ENCODE results near the gene CHKB.

Gene CHKB

DNA sequence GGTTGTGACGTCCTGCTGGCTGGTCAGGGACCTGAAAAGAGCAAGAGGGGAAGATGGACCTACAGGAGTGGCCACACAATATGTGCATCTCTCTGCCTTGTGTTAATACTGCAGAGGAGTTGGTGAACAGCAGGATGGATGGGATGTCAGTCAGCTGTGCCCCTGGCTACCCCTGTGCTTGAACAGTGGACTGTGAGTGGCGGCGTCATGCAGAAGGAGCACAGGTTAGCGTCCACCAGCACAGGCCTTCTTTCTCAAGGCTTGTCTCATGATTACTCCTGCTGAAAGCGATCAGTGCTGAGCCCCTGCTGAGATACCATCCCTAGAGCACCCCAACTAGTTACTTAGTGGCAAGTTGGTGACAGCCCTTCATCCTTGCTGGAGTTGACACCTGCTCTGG lies 3.8 kb upstream of the CHKB start:
- TF ChIP-seq ZNF274 (IDR thresholded peaks at IDR 0.05; ENCODE audit: low read depth, low read length) (no peak), YY1 (IDR thresholded peaks at IDR 0.05; ENCODE audit: insufficient read depth, insufficient read length) (no peak), SUZ12 (IDR thresholded peaks at IDR 0.05; ENCODE audit: extremely low read depth, insufficient read depth, insufficient read length) (no peak)

DNA sequence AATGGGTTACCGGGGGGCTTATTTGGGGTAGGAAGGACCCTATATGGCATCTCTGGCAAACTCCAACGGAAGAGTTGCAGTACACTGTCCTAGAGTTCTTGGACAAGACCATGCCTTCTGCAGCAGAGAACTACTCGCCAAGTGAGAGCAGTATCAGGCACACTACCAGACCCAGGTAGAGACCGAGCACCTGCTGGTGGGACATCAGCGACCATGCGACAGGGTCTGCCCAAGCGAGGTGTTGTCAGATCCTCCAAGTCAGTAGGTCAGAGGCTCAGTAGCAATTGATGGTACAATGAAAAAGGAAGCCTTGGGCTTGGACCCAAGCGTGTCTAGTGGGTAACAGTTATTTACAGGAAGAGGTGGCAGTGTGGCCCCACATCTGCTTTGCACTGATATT lies 3.1 kb upstream of the CHKB start:
- peaks cover 11% of the 10 kb centered on the region for H3K36me3 ChIP-seq (ENCODE audit: insufficient read depth, insufficient read length, low read length)
- no peaks in the 10 kb centered on the region for H3K9me3 ChIP-seq (ENCODE audit: insufficient read depth, low read length)
- H3K4me3 ChIP-seq (ENCODE audit: insufficient read length, low read depth) = no peak overlapping the region
- no peak overlapping the region for H3K9ac ChIP-seq (ENCODE audit: insufficient read length, low read depth)
- H3K4me1 ChIP-seq (ENCODE audit: insufficient read depth, insufficient read length) = no peaks in the 10 kb centered on the region
- H3K27me3 ChIP-seq (ENCODE audit: insufficient read depth, insufficient read length) = no peaks in the 10 kb centered on the region
- DNase-seq (ENCODE audit: low read depth, low spot score) = no peak
- no peak for TF ChIP-seq YY1 (IDR thresholded peaks at IDR 0.05; ENCODE audit: insufficient read depth, insufficient read length)
- no peak for TF ChIP-seq ZNF274 (IDR thresholded peaks at IDR 0.05; ENCODE audit: low read depth, low read length)
- no peak for TF ChIP-seq SUZ12 (IDR thresholded peaks at IDR 0.05; ENCODE audit: extremely low read depth, insufficient read depth, insufficient read length)

More for the DNA sequence above, 3.8 kb upstream of the CHKB start:
- Histone ChIP-seq H3K27me3 (ENCODE audit: insufficient read depth, insufficient read length) (no peaks in the 10 kb centered on the region), H3K9ac (ENCODE audit: insufficient read length, low read depth) (no peak overlapping the region), H3K36me3 (ENCODE audit: insufficient read depth, insufficient read length, low read length) (peaks cover 7% of the 10 kb centered on the region), H3K9me3 (ENCODE audit: insufficient read depth, low read length) (no peaks in the 10 kb centered on the region), H3K4me3 (ENCODE audit: insufficient read length, low read depth) (no peak overlapping the region), H3K4me1 (ENCODE audit: insufficient read depth, insufficient read length) (no peaks in the 10 kb centered on the region)
- no peak for DNase-seq (ENCODE audit: low read depth, low spot score)

DNA sequence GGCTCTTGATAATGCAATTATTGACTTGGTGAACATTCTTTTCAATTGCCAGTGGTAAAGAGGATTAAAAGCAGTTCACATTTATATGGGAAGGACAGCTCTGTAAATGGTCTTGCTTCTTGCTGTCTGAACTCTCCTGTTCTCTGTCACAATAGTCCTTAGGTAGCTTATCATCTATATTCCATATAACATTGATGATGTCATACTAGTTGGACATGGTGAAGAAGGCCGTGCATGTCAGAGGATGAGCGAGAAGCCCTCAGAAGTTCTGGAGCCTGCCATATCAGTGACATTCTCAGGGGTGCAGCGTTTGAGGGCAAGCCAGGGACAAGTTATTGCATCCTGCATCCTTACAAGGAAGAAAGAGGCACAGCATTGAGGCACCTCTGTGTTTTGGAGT lies 2.6 kb upstream of the CHKB start:
- TF ChIP-seq SUZ12 (IDR thresholded peaks at IDR 0.05; ENCODE audit: extremely low read depth, insufficient read depth, insufficient read length) = no peak
- TF ChIP-seq ZNF274 (IDR thresholded peaks at IDR 0.05; ENCODE audit: low read depth, low read length) = no peak
- TF ChIP-seq YY1 (IDR thresholded peaks at IDR 0.05; ENCODE audit: insufficient read depth, insufficient read length) = no peak
- Histone ChIP-seq H3K9ac (ENCODE audit: insufficient read length, low read depth) (no peak overlapping the region), H3K27me3 (ENCODE audit: insufficient read depth, insufficient read length) (no peaks in the 10 kb centered on the region), H3K4me3 (ENCODE audit: insufficient read length, low read depth) (no peak overlapping the region), H3K9me3 (ENCODE audit: insufficient read depth, low read length) (no peaks in the 10 kb centered on the region), H3K36me3 (ENCODE audit: insufficient read depth, insufficient read length, low read length) (peaks cover 14% of the 10 kb centered on the region), H3K4me1 (ENCODE audit: insufficient read depth, insufficient read length) (peaks cover 3% of the 10 kb centered on the region)
- no peak for DNase-seq (ENCODE audit: low read depth, low spot score)

DNA sequence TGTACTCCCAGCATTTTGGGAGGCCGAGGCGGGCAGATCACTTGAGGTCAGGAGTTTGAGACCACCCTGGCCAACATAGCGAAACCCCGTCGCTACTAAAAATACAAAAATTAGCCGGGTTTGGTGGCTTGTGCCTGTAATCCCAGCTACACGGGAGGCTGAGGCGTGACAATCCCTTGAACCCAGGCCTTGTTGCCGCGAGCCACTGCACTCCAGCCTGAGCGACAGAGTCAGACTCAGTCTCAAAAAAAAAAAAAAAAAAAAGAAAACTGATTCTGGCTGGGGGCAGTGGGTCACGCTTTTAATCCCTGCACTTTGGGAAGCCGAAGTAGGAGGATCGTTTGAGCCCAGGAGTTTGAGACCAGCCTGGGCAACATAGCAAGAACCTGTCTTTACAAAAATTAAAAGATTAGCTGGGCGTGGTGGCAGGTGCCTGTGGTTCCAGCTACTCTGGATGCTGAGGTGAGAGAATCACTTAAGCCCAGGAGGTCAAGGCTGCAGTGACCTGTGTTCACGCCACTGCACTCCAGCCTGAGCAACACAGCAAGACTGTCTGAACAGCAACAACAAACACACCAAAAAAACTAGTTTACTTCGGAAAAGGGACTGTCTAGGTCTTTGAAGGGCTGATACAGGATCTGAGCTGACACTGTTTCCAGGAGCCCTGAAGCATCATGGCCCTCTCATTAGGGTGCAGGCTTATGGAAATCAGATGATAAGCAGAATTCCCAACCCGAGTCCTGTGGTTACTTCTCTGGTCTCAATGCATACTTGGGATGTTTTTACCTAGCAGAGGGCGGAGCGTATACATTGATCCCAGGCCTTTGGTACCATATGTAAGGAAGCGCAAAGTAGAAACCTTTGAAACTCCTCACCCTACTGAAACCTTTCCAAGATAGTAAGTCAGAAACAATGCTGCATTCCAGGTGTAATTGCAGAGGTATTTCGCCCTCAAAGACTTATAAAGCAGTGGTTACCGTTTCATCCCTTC lies 1.8 kb upstream of the CHKB start:
- H3K36me3 ChIP-seq (ENCODE audit: insufficient read depth, insufficient read length, low read length) = peaks cover 23% of the 10 kb centered on the region
- H3K9ac ChIP-seq (ENCODE audit: insufficient read length, low read depth) = peak overlapping the region; percentile 95
- no peaks in the 10 kb centered on the region for H3K27me3 ChIP-seq (ENCODE audit: insufficient read depth, insufficient read length)
- H3K4me1 ChIP-seq (ENCODE audit: insufficient read depth, insufficient read length) = peaks cover 4% of the 10 kb centered on the region
- DNase-seq (ENCODE audit: low read depth, low spot score) = no peak
- TF ChIP-seq YY1 (IDR thresholded peaks at IDR 0.05; ENCODE audit: insufficient read depth, insufficient read length) = no peak
- TF ChIP-seq ZNF274 (IDR thresholded peaks at IDR 0.05; ENCODE audit: low read depth, low read length) = no peak
- H3K4me3 ChIP-seq (ENCODE audit: insufficient read length, low read depth) = no peak overlapping the region
- H3K9me3 ChIP-seq (ENCODE audit: insufficient read depth, low read length) = no peaks in the 10 kb centered on the region

DNA sequence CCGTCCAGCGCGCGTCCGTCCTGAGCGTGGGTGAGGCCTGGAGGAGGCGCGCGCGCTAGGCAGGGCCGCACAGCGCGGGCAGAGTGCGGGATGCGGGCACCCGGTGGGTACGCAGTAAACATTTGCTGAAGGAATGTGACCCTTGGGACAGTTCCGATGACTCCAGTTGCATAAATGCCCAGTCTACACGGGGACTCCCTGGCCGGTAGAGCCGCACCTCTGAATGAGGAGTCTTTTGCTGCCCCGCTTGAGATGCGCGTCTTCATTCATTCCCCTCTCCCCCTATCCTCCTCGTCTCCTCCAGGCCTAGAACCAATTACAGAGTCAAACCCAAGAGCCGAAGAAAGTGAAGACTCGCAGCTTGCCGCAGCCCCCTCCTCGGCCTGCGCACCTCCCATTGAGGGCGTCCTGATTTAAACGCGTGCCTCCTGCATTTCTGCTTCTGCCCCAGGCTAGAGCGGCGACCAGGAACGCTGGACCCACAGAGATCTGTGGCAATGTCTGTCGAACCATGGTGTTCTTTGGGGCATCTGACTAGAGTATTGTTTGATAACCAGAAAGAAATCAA lies 729 bp upstream of the CHKB start:
- Histone ChIP-seq H3K4me3 (ENCODE audit: insufficient read length, low read depth) (peak overlapping the region; percentile 84), H3K4me1 (ENCODE audit: insufficient read depth, insufficient read length) (peaks cover 4% of the 10 kb centered on the region), H3K27me3 (ENCODE audit: insufficient read depth, insufficient read length) (no peaks in the 10 kb centered on the region), H3K9me3 (ENCODE audit: insufficient read depth, low read length) (no peaks in the 10 kb centered on the region), H3K9ac (ENCODE audit: insufficient read length, low read depth) (peak overlapping the region; percentile 95), H3K36me3 (ENCODE audit: insufficient read depth, insufficient read length, low read length) (peaks cover 28% of the 10 kb centered on the region)
- TF ChIP-seq ZNF274 (IDR thresholded peaks at IDR 0.05; ENCODE audit: low read depth, low read length) = no peak
- TF ChIP-seq SUZ12 (IDR thresholded peaks at IDR 0.05; ENCODE audit: extremely low read depth, insufficient read depth, insufficient read length) = no peak
- TF ChIP-seq YY1 (IDR thresholded peaks at IDR 0.05; ENCODE audit: insufficient read depth, insufficient read length) = no peak
- DNase-seq (ENCODE audit: low read depth, low spot score) = no peak

DNA sequence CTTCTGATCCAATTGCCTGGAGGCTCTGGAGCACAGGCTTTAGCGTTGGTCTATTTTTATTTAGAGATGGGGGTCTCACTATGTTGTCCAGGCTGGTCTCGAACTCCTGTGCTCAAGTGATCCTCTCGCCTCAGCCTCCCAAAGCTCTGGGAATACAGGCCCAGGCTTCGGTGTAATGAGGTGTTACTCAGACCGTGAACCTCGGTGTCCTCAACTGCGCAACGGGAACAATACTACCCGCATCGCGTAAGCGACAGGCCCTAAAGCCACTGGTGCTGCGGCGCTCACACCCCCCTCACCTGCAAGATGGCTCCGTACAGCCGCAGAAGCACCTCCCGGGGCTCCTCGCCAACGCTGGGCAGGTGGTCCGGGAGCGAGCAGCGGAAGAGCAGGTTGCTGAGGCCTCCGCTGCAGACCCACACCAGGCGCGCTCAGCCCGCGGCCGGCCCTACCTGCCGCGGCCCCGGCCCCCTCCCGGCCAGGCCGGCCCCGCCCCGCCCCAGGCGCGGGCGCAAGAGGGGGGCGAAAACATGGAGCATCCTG lies 628 bp downstream of the CHKB start:
- Histone ChIP-seq H3K36me3 (ENCODE audit: insufficient read depth, insufficient read length, low read length) (peaks cover 35% of the 10 kb centered on the region), H3K4me3 (ENCODE audit: insufficient read length, low read depth) (peak overlapping the region; percentile 72), H3K9ac (ENCODE audit: insufficient read length, low read depth) (peak overlapping the region; percentile 93), H3K27me3 (ENCODE audit: insufficient read depth, insufficient read length) (no peaks in the 10 kb centered on the region), H3K9me3 (ENCODE audit: insufficient read depth, low read length) (no peaks in the 10 kb centered on the region), H3K4me1 (ENCODE audit: insufficient read depth, insufficient read length) (peaks cover 4% of the 10 kb centered on the region)
- DNase-seq (ENCODE audit: low read depth, low spot score) = no peak
- TF ChIP-seq SUZ12 (IDR thresholded peaks at IDR 0.05; ENCODE audit: extremely low read depth, insufficient read depth, insufficient read length) (no peak), ZNF274 (IDR thresholded peaks at IDR 0.05; ENCODE audit: low read depth, low read length) (no peak), YY1 (IDR thresholded peaks at IDR 0.05; ENCODE audit: insufficient read depth, insufficient read length) (no peak)
